OCI-LY1 (cell line): ENCODE data around the gene KIAA1328.
"Not testable (repeated sequence)": the region's sequence is repeated elsewhere in the genome, so short reads cannot be mapped to it uniquely, and the experiment has no call there.

ENCODE experiments used
- H2AFZ ChIP-seq: fragments of 200-600 bp; sonication (generic), shearing (Covaris generic); 2 replicates; pipeline ENCODE4 v1.6.0; 2014; ENCODE audit warnings: antibody characterized with exemption, mild to moderate bottlenecking, low read length
- H3F3A ChIP-seq: fragments of 200-600 bp; sonication (generic), shearing (Covaris generic); 2 replicates; pipeline ENCODE4 v1.6.0; 2014; ENCODE audit warnings: mild to moderate bottlenecking, antibody characterized with exemption, low read length, moderate library complexity; ENCODE audit not compliant: insufficient read depth
- H3K27ac ChIP-seq: fragments of 200-600 bp; sonication (generic); 2 replicates; pipeline ENCODE4 v1.5.1; 2014; ENCODE audit warnings: low read length, mixed run types, mild to moderate bottlenecking, low read depth; ENCODE audit not compliant: poor library complexity, severe bottlenecking
- H3K27me3 ChIP-seq: fragments of 200-600 bp; sonication (generic); 2 replicates; pipeline ENCODE4 v1.6.0; 2014; ENCODE audit warnings: antibody characterized with exemption, mild to moderate bottlenecking, low read length, moderate library complexity; ENCODE audit not compliant: insufficient read depth
- H3K36me3 ChIP-seq: fragments of 200-600 bp; sonication (generic); 2 replicates; pipeline ENCODE4 v1.6.1; 2014; ENCODE audit warnings: mild to moderate bottlenecking, antibody characterized with exemption, low read length, moderate library complexity, mixed read lengths; ENCODE audit not compliant: insufficient read depth
- H3K4me1 ChIP-seq: fragments of 200-600 bp; sonication (generic); 2 replicates; pipeline ENCODE4 v1.5.1; 2014; ENCODE audit warnings: mild to moderate bottlenecking, low read length, moderate library complexity; ENCODE audit not compliant: insufficient read depth, severe bottlenecking
- H3K4me2 ChIP-seq: fragments of 200-600 bp; sonication (generic), shearing (Covaris generic); 2 replicates; pipeline ENCODE4 v1.6.1; 2014; ENCODE audit warnings: low read length
- H3K4me3 ChIP-seq: fragments of 200-600 bp; sonication (generic); 2 replicates; pipeline ENCODE4 v1.5.1; 2014; ENCODE audit warnings: low read length, low read depth, mild to moderate bottlenecking, mixed read lengths; ENCODE audit not compliant: poor library complexity, severe bottlenecking
- H3K79me2 ChIP-seq: fragments of 200-600 bp; shearing (Covaris generic); 2 replicates; pipeline ENCODE4 v1.6.1; 2016; ENCODE audit warnings: mixed run types, low read length, mixed read lengths; ENCODE audit not compliant: insufficient read depth
- H3K9ac ChIP-seq: fragments of 200-600 bp; sonication (generic), shearing (Covaris generic); 2 replicates; pipeline ENCODE4 v1.6.1; 2014; ENCODE audit warnings: mild to moderate bottlenecking, low read length, mixed read lengths
- H3K9me2 ChIP-seq: fragments of 200-600 bp; sonication (generic), shearing (Covaris generic); 2 replicates; pipeline ENCODE4 v1.6.1; 2014; ENCODE audit warnings: low read depth, mild to moderate bottlenecking, low read length, mixed read lengths
- H3K9me3 ChIP-seq: fragments of 200-600 bp; shearing (Covaris generic); 2 replicates; pipeline ENCODE4 v1.6.1; 2014; ENCODE audit warnings: low read length, mixed read lengths
- H4K20me1 ChIP-seq: fragments of 200-600 bp; sonication (generic), shearing (Covaris generic); 2 replicates; pipeline ENCODE4 v1.6.0; 2016; ENCODE audit warnings: mild to moderate bottlenecking, low read length; ENCODE audit not compliant: insufficient read depth
- CTCF ChIP-seq: fragments of 200-600 bp; sonication (generic), shearing (Covaris generic); IDR thresholded peaks from 2 replicates; pipeline ENCODE4 v1.5.1; 2017; ENCODE audit warnings: mild to moderate bottlenecking, antibody characterized with exemption, low read length, moderate library complexity, mixed read lengths
- EZH2 ChIP-seq: fragments of 200-600 bp; sonication (generic), shearing (Covaris generic); IDR thresholded peaks from 2 replicates; pipeline ENCODE4 v1.8.0; 2017; ENCODE audit warnings: borderline replicate concordance, mixed run types, mild to moderate bottlenecking, antibody characterized with exemption, low read length, moderate library complexity, mixed read lengths

Gene KIAA1328

GRCh38 chr18:37166966-37167365, 338.0 kb downstream of the KIAA1328 start:
- H3K27ac ChIP-seq, H2AFZ ChIP-seq, H3K9ac ChIP-seq, H4K20me1 ChIP-seq, H3K79me2 ChIP-seq, H3K27me3 ChIP-seq, H3K9me2 ChIP-seq, H3K36me3 ChIP-seq, H3F3A ChIP-seq, H3K4me3 ChIP-seq, H3K4me1 ChIP-seq, H3K9me3 ChIP-seq, H3K4me2 ChIP-seq: not testable (repeated sequence)
- peak; percentile 30; the same call in 1 of the 2 replicates for TF ChIP-seq CTCF

- Histone ChIP-seq H3K4me1 (no peaks in the 10 kb centered on the region), H3K79me2 (no peaks in the 10 kb centered on the region), H3K27me3 (no peaks in the 10 kb centered on the region), H3K27ac (no peak overlapping the region), H3K36me3 (no peaks in the 10 kb centered on the region), H3K4me2 (no peak overlapping the region), H3K4me3 (no peak overlapping the region), H3K9me2 (no peaks in the 10 kb centered on the region), H3K9ac (no peak overlapping the region), H2AFZ (no peak overlapping the region), H3F3A (no peaks in the 10 kb centered on the region), H3K9me3 (no peaks in the 10 kb centered on the region), H4K20me1 (no peaks in the 10 kb centered on the region)
- TF ChIP-seq CTCF (no peak), EZH2 (no peak)
Measured at GRCh38 chr18:37170984-37171383, 342.1 kb downstream of the KIAA1328 start.

GRCh38 chr18:37173384-37173783, 344.5 kb downstream of the KIAA1328 start:
- no peaks in the 10 kb centered on the region for H3K79me2 ChIP-seq
- H3K27ac ChIP-seq = no peak overlapping the region
- no peaks in the 10 kb centered on the region for H3K36me3 ChIP-seq
- no peak overlapping the region for H3K4me3 ChIP-seq
- no peaks in the 10 kb centered on the region for H3K27me3 ChIP-seq
- H4K20me1 ChIP-seq = no peaks in the 10 kb centered on the region
- no peak overlapping the region for H3K9ac ChIP-seq
- H3K4me2 ChIP-seq = no peak overlapping the region
- no peak overlapping the region for H2AFZ ChIP-seq
- H3F3A ChIP-seq = no peaks in the 10 kb centered on the region
- no peak for TF ChIP-seq CTCF
- no peak for TF ChIP-seq EZH2
- H3K9me2 ChIP-seq = no peaks in the 10 kb centered on the region
- H3K9me3 ChIP-seq = no peaks in the 10 kb centered on the region
- no peaks in the 10 kb centered on the region for H3K4me1 ChIP-seq
